Adrenal gland (tissue), 5 donors: ENCODE results near the gene GRIN2D.

Experiments
- CTCF ChIP-seq, 6 experiments: fragments of 450-650 bp in 4 of 6; fragments of 200-600 bp in 2 of 6; sonication (generic) in 1 of 6; IDR thresholded peaks; 1 replicate in 5 of 6; 2 replicates in 1 of 6; pipeline versions ENCODE4 v1.5.1 to v1.8.0; 2016 to 2021; ENCODE audit warnings: antibody characterized with exemption in 6 of 6, mild to moderate bottlenecking in 2 of 6, moderate library complexity in 1 of 6
- POLR2A ChIP-seq, 2 donors: fragments of 450-650 bp; IDR thresholded peaks; one replicate each; pipeline ENCODE4 v1.6.1; 2017; ENCODE audit warnings: antibody characterized with exemption in 2 of 2, mild to moderate bottlenecking in 2 of 2, moderate library complexity in 1 of 2
- donor health status: DM: no; HTN: no; CAD: no.

GRCh38 chr19:48373567-48373966 lies 19.9 kb upstream of the GRIN2D start:
- TF ChIP-seq CTCF (IDR thresholded peaks at IDR 0.05) (no peak), POLR2A (IDR thresholded peaks at IDR 0.05) (no peak)
